HTERT RPE-1 (cell line): ENCODE measurements around the gene SRD5A2.

Experiments
- in situ Hi-C: fragments of 300-500 bp; cut with MboI; formaldehyde crosslinking; loops from 4 replicates; pipeline ENCODE4 v1.14.3; 2020; ENCODE audit warnings: low sequenced_read_pairs

Gene SRD5A2

GRCh38 chr2:31580321-31581117 is at the start of gene SRD5A2:
SRD5A2 (minus strand) TSS chr2:31580938; CDS start chr2:31580900, 38 bp downstream.
- in situ Hi-C loops, result no loop called here

GRCh38 chr2:31606509-31606908 is 25.8 kb upstream of the SRD5A2 start:
- in situ Hi-C loops, result no loop called here

- in situ Hi-C loops, result no loop called here
Measured at GRCh38 chr2:31598694-31599093, 18.0 kb upstream of the SRD5A2 start.

- in situ Hi-C loops, result no loop called here
Measured at GRCh38 chr2:31586230-31586629, 5.5 kb upstream of the SRD5A2 start.

- in situ Hi-C loops, result no loop called here
Measured at GRCh38 chr2:31581124-31581795, 522 bp upstream of the SRD5A2 start.

- in situ Hi-C loops, result no loop called here
Measured at GRCh38 chr2:31579996-31580320, 780 bp downstream of the SRD5A2 start.

- in situ Hi-C loops, result no loop called here
Measured at GRCh38 chr2:31578316-31578715, 2.4 kb downstream of the SRD5A2 start.

- in situ Hi-C loops, result no loop called here
Measured at GRCh38 chr2:31577143-31577542, 3.6 kb downstream of the SRD5A2 start.

- in situ Hi-C loops, result no loop called here
Measured at GRCh38 chr2:31568585-31569201, 12.0 kb downstream of the SRD5A2 start.

- in situ Hi-C loops, result no loop called here
Measured at GRCh38 chr2:31567679-31568078, 13.1 kb downstream of the SRD5A2 start.

- in situ Hi-C loops, result no loop called here
Measured at GRCh38 chr2:31563273-31563839, 17.4 kb downstream of the SRD5A2 start.

- in situ Hi-C loops, result no loop called here
Measured at GRCh38 chr2:31561823-31562222, 18.9 kb downstream of the SRD5A2 start.

GRCh38 chr2:31558401-31559295 is 22.1 kb downstream of the SRD5A2 start:
- in situ Hi-C loops, result no loop called here

- in situ Hi-C loops, result no loop called here
Measured at GRCh38 chr2:31556940-31557339, 23.8 kb downstream of the SRD5A2 start.

- in situ Hi-C loops, result no loop called here
Measured at GRCh38 chr2:31555967-31556706, 24.6 kb downstream of the SRD5A2 start.

- in situ Hi-C loops, result no loop called here
Measured at GRCh38 chr2:31553362-31553761, 27.4 kb downstream of the SRD5A2 start.

- in situ Hi-C loops, result no loop called here
Measured at GRCh38 chr2:31547485-31547884, 33.3 kb downstream of the SRD5A2 start.

- in situ Hi-C loops, result no loop called here
Measured at GRCh38 chr2:31541853-31542252, 38.9 kb downstream of the SRD5A2 start.

- in situ Hi-C loops, result no loop called here
Measured at GRCh38 chr2:31539505-31539904, 41.2 kb downstream of the SRD5A2 start.

- in situ Hi-C loops, result no loop called here
Measured at GRCh38 chr2:31535768-31536167, 45.0 kb downstream of the SRD5A2 start.
